VCaP (cell line): Measurements from ENCODE around the gene ABCA6.

Experiments
- H3K27ac ChIP-seq: fragments of 450-650 bp; 2 replicates; pipeline ENCODE4 v1.5.1; 2017
- TF ChIP-seq, protein P1 (sequence below): fragments of 450-650 bp; conservative IDR thresholded peaks from 2 replicates; pipeline ENCODE4 v1.5.1; 2017; ENCODE audit warnings: mild to moderate bottlenecking, moderate library complexity

ABCA6 gene

DNA sequence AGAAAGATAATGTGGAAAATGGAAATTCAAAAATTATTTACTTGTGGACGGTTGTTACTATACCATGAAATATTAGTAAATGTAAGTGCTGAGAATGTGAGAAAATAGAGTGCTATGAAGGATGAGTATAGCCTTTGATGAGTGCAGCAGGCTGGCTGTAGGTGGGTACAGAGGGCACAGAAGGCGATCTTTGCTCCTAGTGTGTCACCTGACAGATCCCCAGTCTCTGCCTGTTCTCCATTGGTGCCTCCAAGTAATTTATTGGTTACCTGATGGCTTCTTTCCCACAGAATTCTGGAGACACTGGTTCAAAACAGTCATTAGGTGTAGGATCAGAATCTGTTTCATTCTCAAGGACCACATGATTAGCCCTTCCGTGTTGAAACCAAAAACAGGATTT lies 109.9 kb downstream of the ABCA6 start:
- no peak overlapping the region for H3K27ac ChIP-seq
- TF ChIP-seq, protein P1, sequence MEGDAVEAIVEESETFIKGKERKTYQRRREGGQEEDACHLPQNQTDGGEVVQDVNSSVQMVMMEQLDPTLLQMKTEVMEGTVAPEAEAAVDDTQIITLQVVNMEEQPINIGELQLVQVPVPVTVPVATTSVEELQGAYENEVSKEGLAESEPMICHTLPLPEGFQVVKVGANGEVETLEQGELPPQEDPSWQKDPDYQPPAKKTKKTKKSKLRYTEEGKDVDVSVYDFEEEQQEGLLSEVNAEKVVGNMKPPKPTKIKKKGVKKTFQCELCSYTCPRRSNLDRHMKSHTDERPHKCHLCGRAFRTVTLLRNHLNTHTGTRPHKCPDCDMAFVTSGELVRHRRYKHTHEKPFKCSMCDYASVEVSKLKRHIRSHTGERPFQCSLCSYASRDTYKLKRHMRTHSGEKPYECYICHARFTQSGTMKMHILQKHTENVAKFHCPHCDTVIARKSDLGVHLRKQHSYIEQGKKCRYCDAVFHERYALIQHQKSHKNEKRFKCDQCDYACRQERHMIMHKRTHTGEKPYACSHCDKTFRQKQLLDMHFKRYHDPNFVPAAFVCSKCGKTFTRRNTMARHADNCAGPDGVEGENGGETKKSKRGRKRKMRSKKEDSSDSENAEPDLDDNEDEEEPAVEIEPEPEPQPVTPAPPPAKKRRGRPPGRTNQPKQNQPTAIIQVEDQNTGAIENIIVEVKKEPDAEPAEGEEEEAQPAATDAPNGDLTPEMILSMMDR: no peak

DNA sequence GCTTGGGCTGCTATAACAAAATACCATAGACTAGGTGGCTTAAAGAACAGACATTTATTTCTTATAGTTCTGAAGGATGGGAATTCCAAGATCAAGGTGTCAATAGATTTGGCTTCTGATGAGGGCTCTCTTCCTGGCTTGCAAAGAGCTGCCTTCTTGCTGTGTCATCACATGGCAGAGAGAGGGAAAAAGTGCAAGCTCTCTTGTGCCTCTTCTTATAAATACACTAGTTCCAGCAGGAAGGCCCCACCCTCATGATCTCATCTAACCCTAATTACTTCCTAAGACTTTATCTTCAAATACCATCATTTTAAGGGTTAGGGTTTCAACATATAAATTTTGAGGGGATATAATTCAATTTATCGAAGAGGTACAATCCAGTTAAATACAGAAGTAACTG lies 111.5 kb downstream of the ABCA6 start:
- no peak overlapping the region for H3K27ac ChIP-seq
- TF ChIP-seq, protein P1: no peak
